Panc1 (cell line): Measurements from ENCODE around the gene PCSK2. TPM values are rescaled to one million over a fixed set of nuclear protein-coding genes. Genes with fewer than 3 reads are reported as not detected.

Source experiments
- ATAC-seq: fragments of 200-7000 bp; cut with Tn5 transposase; 2 replicates; pipeline ENCODE4 v1.9.1; 2020; ENCODE audit warnings: mild to moderate bottlenecking, moderate library complexity
- BruUV-seq: library from RNA; stranded (reverse); fragments of 400-500 nt; replicated peaks from 2 replicates; lab custom pipeline; 2021; lab: Mats Ljungman, UMichigan
- CTCF ChIA-PET: fragments of 300-600 bp; sonication (Branson Sonifier 250); formaldehyde crosslinking; loops from one replicate; lab custom pipeline; 2022; ENCODE audit warnings: antibody characterized with exemption; lab: Charles Lee
- POLR2A ChIA-PET: fragments of 300-600 bp; sonication (Branson Sonifier 250); formaldehyde crosslinking; loops from one replicate; lab custom pipeline; 2022; ENCODE audit warnings: antibody characterized with exemption; lab: Charles Lee
- DNase-seq: peaks from one replicate; pipeline ENCODE4 v3.0.0-alpha.2; 2010; ENCODE audit warnings: low read depth, low spot score
- H3K27ac ChIP-seq: 2 replicates; pipeline ENCODE4 v1.5.1; 2011; ENCODE audit warnings: mild to moderate bottlenecking, low read length, inconsistent platforms
- H3K27me3 ChIP-seq: fragments of 200-500 bp; sonication (Bioruptor generic); 2 replicates; pipeline ENCODE4 v1.6.0; 2014; ENCODE audit warnings: low read length, inconsistent platforms; ENCODE audit not compliant: control insufficient read depth, insufficient read depth
- H3K36me3 ChIP-seq: fragments of 200-500 bp; sonication (Bioruptor generic); 2 replicates; pipeline ENCODE4 v1.5.1; 2014; ENCODE audit warnings: inconsistent platforms, mild to moderate bottlenecking, low read length, moderate library complexity; ENCODE audit not compliant: control insufficient read depth, insufficient read depth
- H3K4me1 ChIP-seq: 2 replicates; pipeline ENCODE4 v1.5.1; 2011; ENCODE audit warnings: inconsistent platforms, mild to moderate bottlenecking, low read length, moderate library complexity; ENCODE audit not compliant: control insufficient read depth, insufficient read depth
- H3K4me3 ChIP-seq, 2 experiments: 2 replicates each; pipeline ENCODE4 v1.5.1; 2011 to 2012; ENCODE audit warnings: low read depth in 2 of 2, low read length in 2 of 2, mild to moderate bottlenecking in 2 of 2, inconsistent platforms in 1 of 2, moderate library complexity in 1 of 2
- H3K9me3 ChIP-seq: fragments of 200-500 bp; sonication (Bioruptor generic); 2 replicates; pipeline ENCODE4 v1.5.1; 2014; ENCODE audit warnings: low read depth, mild to moderate bottlenecking, inconsistent platforms, low read length, moderate library complexity; ENCODE audit not compliant: control insufficient read depth, insufficient read depth
- SIN3A ChIP-seq: IDR thresholded peaks from 2 replicates; pipeline ENCODE4 v1.6.1; 2012; ENCODE audit warnings: low read depth, mild to moderate bottlenecking, low read length, moderate library complexity, borderline replicate concordance; ENCODE audit not compliant: insufficient read depth
- TCF7L2 ChIP-seq: IDR thresholded peaks from 2 replicates; pipeline ENCODE4 v1.6.1; 2011; ENCODE audit warnings: mild to moderate bottlenecking, low read depth, low read length, inconsistent platforms
- in situ Hi-C: cut with HindIII; loops from 2 replicates; pipeline ENCODE4 v1.10.0; 2016; ENCODE audit warnings: low sequenced_read_pairs, low pct_unique_long_range_greater_than_20kb
- intact Hi-C: fragments of 100-400 bp; cut with micrococcal nuclease; formaldehyde crosslinking; loops from one replicate; pipeline ENCODE4 v1.10.0; 2022; ENCODE audit not compliant: unreplicated experiment
- total RNA-seq: library from RNA; stranded (reverse); gene quantifications from one replicate; pipeline ENCODE4 v1.2.1, GENCODE V29; 2021; ENCODE audit not compliant: unreplicated experiment
- TF ChIP-seq, protein P1 (sequence below): fragments of 450-650 bp; IDR thresholded peaks from 2 replicates; pipeline ENCODE4 v1.5.1; 2017; ENCODE audit warnings: mild to moderate bottlenecking
- TF ChIP-seq, protein P2 (sequence below), 2 experiments: IDR thresholded peaks; 2 replicates each; pipeline ENCODE4 v1.6.1; 2011 to 2012; ENCODE audit warnings: low read depth in 2 of 2, control low read depth in 1 of 2, low read length in 1 of 2, mild to moderate bottlenecking in 1 of 2, moderate library complexity in 1 of 2; ENCODE audit not compliant: insufficient read depth in 1 of 2

Gene PCSK2
- total RNA-seq, 1 experiment from 2014 or later, result not detected

DNA sequence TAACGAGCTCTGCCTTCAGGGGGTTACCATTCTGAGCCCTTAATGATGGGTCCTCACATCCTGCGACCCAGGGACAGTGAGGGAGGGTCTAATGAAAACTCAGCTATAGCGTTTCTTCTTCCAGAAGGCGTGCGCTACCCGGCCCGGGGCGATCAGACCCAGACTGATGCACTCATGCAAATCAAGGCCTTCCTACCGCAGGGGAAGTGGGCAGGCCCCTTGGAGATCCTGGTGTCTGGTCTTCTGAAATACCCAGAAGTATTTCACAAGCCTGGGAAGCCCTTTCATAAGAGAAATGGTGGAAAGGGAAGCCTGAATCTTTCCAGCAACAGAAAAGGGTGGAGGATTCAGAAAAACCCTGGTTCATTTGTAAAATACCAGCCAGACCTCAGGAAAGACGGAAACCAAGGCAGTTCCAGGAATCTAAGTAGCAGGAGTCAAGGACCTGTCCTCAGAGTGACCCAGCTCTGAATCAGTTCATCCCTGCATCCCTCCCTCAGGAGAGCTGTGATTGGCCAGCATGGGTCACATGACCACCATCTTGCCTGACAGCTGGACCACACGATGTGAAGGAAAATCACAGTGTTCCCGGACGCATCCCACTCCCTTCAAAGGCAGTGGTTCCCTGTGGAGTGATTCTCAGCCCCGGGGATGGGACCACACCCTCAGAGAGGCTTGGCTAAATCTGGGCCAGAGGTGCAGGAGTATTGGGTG lies 291.7 kb downstream of the PCSK2 start:
- in situ Hi-C loops (no loop called here), intact Hi-C loops (no loop called here)
- Histone ChIP-seq H3K4me3 (no peak overlapping the region), H3K4me1 (no peaks in the 10 kb centered on the region), H3K27ac (no peak overlapping the region), H3K36me3 (no peaks in the 10 kb centered on the region), H3K27me3 (no peaks in the 10 kb centered on the region), H3K9me3 (no peaks in the 10 kb centered on the region)
- ChIA-PET POLR2A (no interaction called here), CTCF (no interaction called here)
- no peak for DNase-seq
- TF ChIP-seq, protein P1, sequence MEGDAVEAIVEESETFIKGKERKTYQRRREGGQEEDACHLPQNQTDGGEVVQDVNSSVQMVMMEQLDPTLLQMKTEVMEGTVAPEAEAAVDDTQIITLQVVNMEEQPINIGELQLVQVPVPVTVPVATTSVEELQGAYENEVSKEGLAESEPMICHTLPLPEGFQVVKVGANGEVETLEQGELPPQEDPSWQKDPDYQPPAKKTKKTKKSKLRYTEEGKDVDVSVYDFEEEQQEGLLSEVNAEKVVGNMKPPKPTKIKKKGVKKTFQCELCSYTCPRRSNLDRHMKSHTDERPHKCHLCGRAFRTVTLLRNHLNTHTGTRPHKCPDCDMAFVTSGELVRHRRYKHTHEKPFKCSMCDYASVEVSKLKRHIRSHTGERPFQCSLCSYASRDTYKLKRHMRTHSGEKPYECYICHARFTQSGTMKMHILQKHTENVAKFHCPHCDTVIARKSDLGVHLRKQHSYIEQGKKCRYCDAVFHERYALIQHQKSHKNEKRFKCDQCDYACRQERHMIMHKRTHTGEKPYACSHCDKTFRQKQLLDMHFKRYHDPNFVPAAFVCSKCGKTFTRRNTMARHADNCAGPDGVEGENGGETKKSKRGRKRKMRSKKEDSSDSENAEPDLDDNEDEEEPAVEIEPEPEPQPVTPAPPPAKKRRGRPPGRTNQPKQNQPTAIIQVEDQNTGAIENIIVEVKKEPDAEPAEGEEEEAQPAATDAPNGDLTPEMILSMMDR, result no peak
- no peak for ATAC-seq
- no TSS peak for BruUV-seq

DNA sequence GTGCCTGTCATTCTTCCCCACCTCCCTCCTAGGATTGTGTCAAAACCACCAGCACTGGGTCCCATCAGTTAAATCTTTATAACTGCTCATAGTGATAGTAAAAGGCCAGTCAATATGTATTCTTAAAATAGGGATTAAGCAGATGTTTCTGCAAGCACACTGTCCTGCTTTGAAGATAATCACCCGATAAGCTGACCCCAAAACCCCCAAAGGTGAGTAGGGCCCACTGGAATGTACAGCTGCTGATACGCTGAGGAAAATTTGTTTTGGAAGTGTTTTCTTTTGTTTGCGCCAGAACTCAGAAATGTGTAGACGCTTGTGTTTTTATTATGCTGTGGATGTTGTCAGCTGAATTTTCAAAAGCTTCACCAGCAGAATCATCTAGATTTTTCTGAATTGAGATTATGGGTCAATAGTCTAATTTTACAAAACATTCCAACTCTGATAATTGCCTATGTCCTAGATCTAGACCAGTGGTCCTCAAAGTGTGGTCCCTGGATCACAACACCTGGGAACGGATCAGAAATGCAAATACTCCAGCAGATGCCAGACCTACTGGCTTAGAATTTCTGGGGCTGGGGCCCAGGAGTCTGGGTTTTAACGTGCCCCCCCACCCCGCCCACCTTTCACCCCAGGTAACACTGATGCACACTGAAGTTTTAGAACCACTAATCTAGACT lies 292.9 kb downstream of the PCSK2 start:
- ChIA-PET CTCF (no interaction called here), POLR2A (no interaction called here)
- H3K27ac ChIP-seq, result no peak overlapping the region
- H3K27me3 ChIP-seq, result no peaks in the 10 kb centered on the region
- intact Hi-C loops (no loop called here), in situ Hi-C loops (no loop called here)
- no peaks in the 10 kb centered on the region for H3K36me3 ChIP-seq
- DNase-seq (no peak), ATAC-seq (no peak)
- TF ChIP-seq SIN3A (no peak), TCF7L2 (no peak)
- TF ChIP-seq, protein P2, sequence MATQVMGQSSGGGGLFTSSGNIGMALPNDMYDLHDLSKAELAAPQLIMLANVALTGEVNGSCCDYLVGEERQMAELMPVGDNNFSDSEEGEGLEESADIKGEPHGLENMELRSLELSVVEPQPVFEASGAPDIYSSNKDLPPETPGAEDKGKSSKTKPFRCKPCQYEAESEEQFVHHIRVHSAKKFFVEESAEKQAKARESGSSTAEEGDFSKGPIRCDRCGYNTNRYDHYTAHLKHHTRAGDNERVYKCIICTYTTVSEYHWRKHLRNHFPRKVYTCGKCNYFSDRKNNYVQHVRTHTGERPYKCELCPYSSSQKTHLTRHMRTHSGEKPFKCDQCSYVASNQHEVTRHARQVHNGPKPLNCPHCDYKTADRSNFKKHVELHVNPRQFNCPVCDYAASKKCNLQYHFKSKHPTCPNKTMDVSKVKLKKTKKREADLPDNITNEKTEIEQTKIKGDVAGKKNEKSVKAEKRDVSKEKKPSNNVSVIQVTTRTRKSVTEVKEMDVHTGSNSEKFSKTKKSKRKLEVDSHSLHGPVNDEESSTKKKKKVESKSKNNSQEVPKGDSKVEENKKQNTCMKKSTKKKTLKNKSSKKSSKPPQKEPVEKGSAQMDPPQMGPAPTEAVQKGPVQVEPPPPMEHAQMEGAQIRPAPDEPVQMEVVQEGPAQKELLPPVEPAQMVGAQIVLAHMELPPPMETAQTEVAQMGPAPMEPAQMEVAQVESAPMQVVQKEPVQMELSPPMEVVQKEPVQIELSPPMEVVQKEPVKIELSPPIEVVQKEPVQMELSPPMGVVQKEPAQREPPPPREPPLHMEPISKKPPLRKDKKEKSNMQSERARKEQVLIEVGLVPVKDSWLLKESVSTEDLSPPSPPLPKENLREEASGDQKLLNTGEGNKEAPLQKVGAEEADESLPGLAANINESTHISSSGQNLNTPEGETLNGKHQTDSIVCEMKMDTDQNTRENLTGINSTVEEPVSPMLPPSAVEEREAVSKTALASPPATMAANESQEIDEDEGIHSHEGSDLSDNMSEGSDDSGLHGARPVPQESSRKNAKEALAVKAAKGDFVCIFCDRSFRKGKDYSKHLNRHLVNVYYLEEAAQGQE (IDR thresholded peaks at IDR 0.05; ENCODE audit: insufficient read depth in 1 of 2, low read depth in 2 of 2, low read length in 1 of 2), result no peak
- TF ChIP-seq, protein P1, result no peak
- H3K4me3 ChIP-seq, result no peak overlapping the region
- H3K9me3 ChIP-seq, result no peaks in the 10 kb centered on the region
- BruUV-seq, result no TSS peak
- H3K4me1 ChIP-seq, result no peaks in the 10 kb centered on the region
